B cell (primary cell): Measurements from ENCODE around the gene MYH7B. TPM values are rescaled to one million over a fixed set of nuclear protein-coding genes. Genes with fewer than 3 reads are reported as not detected.

ENCODE experiments used
- ATAC-seq: fragments of 200-7000 bp; cut with Tn5 transposase; one replicate; pipeline ENCODE4 v1.10.0; 2021; ENCODE audit warnings: low read depth, mild to moderate bottlenecking, moderate number of reproducible peaks, moderate library complexity
- CTCF ChIA-PET: fragments of 350-600 bp; sonication (Branson Sonifier 250); formaldehyde crosslinking; loops from one replicate; lab custom pipeline; 2021; ENCODE audit warnings: antibody characterized with exemption, inconsistent platforms; lab: Charles Lee
- POLR2A ChIA-PET: fragments of 350-600 bp; sonication (Branson Sonifier 250); formaldehyde crosslinking; loops from one replicate; lab custom pipeline; 2021; ENCODE audit warnings: antibody characterized with exemption; lab: Charles Lee
- DNase-seq: peaks from one replicate; pipeline ENCODE4 v3.0.0; 2013
- H2AFZ ChIP-seq: 2 replicates; pipeline ENCODE4 v1.6.1; 2012; ENCODE audit warnings: mild to moderate bottlenecking, low read depth, low read length; ENCODE audit not compliant: insufficient read depth, poor library complexity, severe bottlenecking
- H3K27ac ChIP-seq, 2 donors: 1 replicate in 1 of 2; 2 replicates in 1 of 2; pipeline ENCODE4 v1.5.1; 2012 to 2013; ENCODE audit warnings: low read length in 2 of 2, mild to moderate bottlenecking in 2 of 2, moderate library complexity in 1 of 2
- H3K27me3 ChIP-seq, 4 experiments: fragments of 200-600 bp in 1 of 4; sonication (generic) in 1 of 4; replicated peaks in 1 of 4; 1 replicate in 2 of 4; 2 replicates in 2 of 4; pipeline versions ENCODE4 v1.6.1 to v1.7.0; 2013 to 2016; ENCODE audit warnings: low read length in 3 of 4, mild to moderate bottlenecking in 2 of 4, mixed read lengths in 1 of 4, moderate library complexity in 1 of 4; ENCODE audit not compliant: insufficient read depth in 4 of 4, control insufficient read depth in 3 of 4; ENCODE audit errors: control extremely low read depth in 1 of 4
- H3K36me3 ChIP-seq, 2 experiments: replicated peaks in 1 of 2; 1 replicate in 1 of 2; 2 replicates in 1 of 2; pipeline versions ENCODE4 v1.6.1 to v1.7.1; 2013; ENCODE audit warnings: low read length in 1 of 2; ENCODE audit not compliant: insufficient read depth in 2 of 2, control insufficient read depth in 1 of 2; ENCODE audit errors: control extremely low read depth in 1 of 2, extremely low read depth in 1 of 2
- H3K4me1 ChIP-seq, 2 donors: fragments of 200-600 bp in 1 of 2; sonication (generic) in 1 of 2; 1 replicate in 1 of 2; 2 replicates in 1 of 2; pipeline versions ENCODE4 v1.5.1 to v1.6.1; 2013 to 2017; ENCODE audit warnings: low read length in 2 of 2; ENCODE audit not compliant: control insufficient read depth in 2 of 2, insufficient read depth in 2 of 2
- H3K4me2 ChIP-seq: replicated peaks from 2 replicates; pipeline ENCODE3; 2012; ENCODE audit warnings: mild to moderate bottlenecking, low read depth, low read length; ENCODE audit not compliant: poor library complexity, severe bottlenecking
- H3K4me3 ChIP-seq, 5 experiments: fragments of 200-600 bp in 1 of 5; sonication (generic) in 1 of 5; 1 replicate in 3 of 5; 2 replicates in 2 of 5; pipeline versions ENCODE4 v1.5.1 to v1.7.0; 2011 to 2016; ENCODE audit warnings: low read length in 4 of 5, mild to moderate bottlenecking in 4 of 5, low read depth in 2 of 5, control low read depth in 1 of 5, moderate library complexity in 1 of 5; ENCODE audit not compliant: insufficient read depth in 1 of 5; ENCODE audit errors: control extremely low read depth in 1 of 5, extremely low read depth in 1 of 5
- H3K79me2 ChIP-seq: fragments of 200-600 bp; sonication (generic); one replicate; pipeline ENCODE4 v1.6.0; 2016; ENCODE audit warnings: low read length; ENCODE audit not compliant: control insufficient read depth, insufficient read depth
- H3K9ac ChIP-seq: fragments of 200-600 bp; sonication (generic); 2 replicates; pipeline ENCODE4 v1.6.1; 2017; ENCODE audit warnings: mild to moderate bottlenecking, low read length, moderate library complexity
- H3K9me3 ChIP-seq, 3 donors: one replicate each; pipeline versions ENCODE4 v1.6.1 to v1.7.1; 2013; ENCODE audit warnings: low read length in 2 of 3; ENCODE audit not compliant: control insufficient read depth in 2 of 3, insufficient read depth in 1 of 3; ENCODE audit errors: control extremely low read depth in 1 of 3
- H4K20me1 ChIP-seq: 2 replicates; pipeline ENCODE4 v1.6.0; 2012; ENCODE audit warnings: mild to moderate bottlenecking, low read length; ENCODE audit not compliant: insufficient read depth, control insufficient read depth, poor library complexity, severe bottlenecking
- H3K27ac Mint-ChIP-seq: one replicate; pipeline ENCODE4 v1.8.0; 2021; ENCODE audit warnings: mixed read lengths
- H3K27me3 Mint-ChIP-seq: one replicate; pipeline ENCODE4 v1.8.0; 2021; ENCODE audit warnings: mixed read lengths
- H3K4me1 Mint-ChIP-seq: one replicate; pipeline ENCODE4 v1.8.0; 2021; ENCODE audit warnings: mixed read lengths
- H3K4me3 Mint-ChIP-seq: one replicate; pipeline ENCODE4 v1.8.0; 2021; ENCODE audit warnings: mixed read lengths
- H3K9me3 Mint-ChIP-seq: one replicate; pipeline ENCODE4 v1.8.0; 2022; ENCODE audit warnings: mixed read lengths; ENCODE audit not compliant: insufficient read depth
- EZH2 ChIP-seq: IDR thresholded peaks from 2 replicates; pipeline ENCODE4 v1.6.1; 2012; ENCODE audit warnings: borderline replicate concordance, low read depth, mild to moderate bottlenecking, moderate library complexity, low read length; ENCODE audit not compliant: insufficient read depth, poor library complexity, severe bottlenecking
- WGBS: methylation state at CpG from one replicate; pipeline ENCODE4 v1.1.5; 2013; ENCODE audit warnings: missing lambda C conversion rate; ENCODE audit not compliant: insufficient coverage; 5-methylcytosine and 5-hydroxymethylcytosine counted together
- intact Hi-C: fragments of 100-400 bp; cut with micrococcal nuclease; formaldehyde crosslinking; loops from one replicate; pipeline ENCODE4 v1.10.0; 2022
- polyA plus RNA-seq: library from polyadenylated mRNA; depleted of rRNA; stranded (reverse); fragments of >200 nt; gene quantifications from 2 replicates; pipeline ENCODE4 v1.2.3, GENCODE V29; 2012
- total RNA-seq, 2 donors: library from RNA; stranded (reverse); fragments of 120-200 nt in 1 of 2; gene quantifications; 1 replicate in 1 of 2; 2 replicates in 1 of 2; pipeline versions ENCODE4 v1.2.3 to v1.2.4, GENCODE V29; 2013 to 2022
- TF ChIP-seq, protein P1 (sequence below): fragments of 200-600 bp; IDR thresholded peaks from one replicate; pipeline ENCODE4 v1.8.0; 2022; ENCODE audit warnings: antibody characterized with exemption, mild to moderate bottlenecking

The MYH7B gene
- total and polyA plus RNA-seq, 2 donors (not counting 1 experiment from before 2014, with no cell fraction given) = 0.79 to 1.2 TPM

DNA sequence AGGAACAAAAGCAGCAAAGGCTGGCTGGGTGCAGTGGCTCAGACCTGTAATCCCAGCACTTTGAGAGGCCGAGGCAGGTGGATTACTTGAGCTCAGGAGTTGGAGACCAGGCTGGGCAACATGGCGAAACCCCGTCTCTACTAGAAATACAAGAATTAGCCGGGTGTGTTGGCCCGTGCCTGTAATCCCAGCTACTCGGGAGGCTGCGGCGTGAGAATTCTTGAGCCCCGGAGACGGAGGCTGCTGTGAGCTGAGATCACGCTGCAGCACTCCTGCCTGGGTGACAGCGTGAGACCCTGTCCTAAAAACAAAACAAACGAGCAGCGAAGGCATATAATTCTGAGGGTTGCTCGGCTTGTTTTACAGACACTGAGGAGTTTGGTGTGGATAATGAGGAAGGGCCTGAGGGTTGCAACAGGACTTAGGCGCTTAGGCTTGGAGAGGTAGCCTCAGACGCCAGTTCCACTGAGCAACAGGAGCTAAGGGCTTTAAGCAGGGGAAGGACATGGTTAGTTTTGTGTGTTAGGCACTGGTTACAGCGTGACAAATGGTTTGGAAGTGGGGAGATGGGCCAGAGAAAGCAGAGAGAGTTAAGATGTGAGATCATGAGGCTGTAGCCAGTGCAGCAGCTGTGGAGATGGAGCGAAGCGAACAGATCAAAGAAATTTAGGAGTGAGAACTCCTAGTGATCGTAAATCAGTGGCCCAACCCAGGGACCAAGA is 1.2 kb downstream of the MYH7B start:
- DNase-seq = no peak
- no peaks in the 10 kb centered on the region for H4K20me1 ChIP-seq
- no peak overlapping the region for H3K4me2 ChIP-seq
- ChIA-PET POLR2A (interaction anchor here (0.6 to 0.7 kb wide), 2 partner anchors 83 to 138 kb away, joined by 3 to 12 read pairs; no protein-coding TSS in a partner anchor), CTCF (interaction anchor here (1.0 to 2.1 kb wide), 3 partner anchors 16 to 82 kb away, joined by 3 to 8 read pairs (median 4); partner anchors contain the start of gene ACSS2)
- intact Hi-C loops = no loop called here
- no peaks in the 10 kb centered on the region for H3K27me3 Mint-ChIP-seq
- peaks cover 5 to 16% of the 10 kb centered on the region in 2 donors for H3K4me1 ChIP-seq
- 98% methylated on average over 19 of the region's 21 CpGs for WGBS
- no peak overlapping the region for H3K9ac ChIP-seq
- TF ChIP-seq, protein P1, sequence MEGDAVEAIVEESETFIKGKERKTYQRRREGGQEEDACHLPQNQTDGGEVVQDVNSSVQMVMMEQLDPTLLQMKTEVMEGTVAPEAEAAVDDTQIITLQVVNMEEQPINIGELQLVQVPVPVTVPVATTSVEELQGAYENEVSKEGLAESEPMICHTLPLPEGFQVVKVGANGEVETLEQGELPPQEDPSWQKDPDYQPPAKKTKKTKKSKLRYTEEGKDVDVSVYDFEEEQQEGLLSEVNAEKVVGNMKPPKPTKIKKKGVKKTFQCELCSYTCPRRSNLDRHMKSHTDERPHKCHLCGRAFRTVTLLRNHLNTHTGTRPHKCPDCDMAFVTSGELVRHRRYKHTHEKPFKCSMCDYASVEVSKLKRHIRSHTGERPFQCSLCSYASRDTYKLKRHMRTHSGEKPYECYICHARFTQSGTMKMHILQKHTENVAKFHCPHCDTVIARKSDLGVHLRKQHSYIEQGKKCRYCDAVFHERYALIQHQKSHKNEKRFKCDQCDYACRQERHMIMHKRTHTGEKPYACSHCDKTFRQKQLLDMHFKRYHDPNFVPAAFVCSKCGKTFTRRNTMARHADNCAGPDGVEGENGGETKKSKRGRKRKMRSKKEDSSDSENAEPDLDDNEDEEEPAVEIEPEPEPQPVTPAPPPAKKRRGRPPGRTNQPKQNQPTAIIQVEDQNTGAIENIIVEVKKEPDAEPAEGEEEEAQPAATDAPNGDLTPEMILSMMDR = no peak
- no peak for TF ChIP-seq EZH2
- H3K27ac Mint-ChIP-seq = no peak overlapping the region
- H3K27ac ChIP-seq = no peak overlapping the region
- peak overlapping the region; percentile 97 for H3K4me3 Mint-ChIP-seq
- H3K79me2 ChIP-seq = no peaks in the 10 kb centered on the region
- no peak overlapping the region for H3K4me3 ChIP-seq
- no peak for ATAC-seq
- H3K4me1 Mint-ChIP-seq = peaks cover 22% of the 10 kb centered on the region
- H3K36me3 ChIP-seq = no peaks in the 10 kb centered on the region
- H2AFZ ChIP-seq = peak overlapping the region; percentile 96
- H3K27me3 ChIP-seq = no peaks in the 10 kb centered on the region
- H3K9me3 Mint-ChIP-seq = no peaks in the 10 kb centered on the region
- no peaks in the 10 kb centered on the region for H3K9me3 ChIP-seq

- Histone ChIP-seq H3K9ac (no peak overlapping the region), H3K27ac (no peak overlapping the region), H2AFZ (no peak overlapping the region), H3K4me1 (no peaks in the 10 kb centered on the region), H3K79me2 (no peaks in the 10 kb centered on the region), H3K4me2 (no peak overlapping the region), H3K36me3 (no peaks in the 10 kb centered on the region), H3K9me3 (no peaks in the 10 kb centered on the region), H3K27me3 (no peaks in the 10 kb centered on the region), H3K4me3 (no peak overlapping the region), H4K20me1 (no peaks in the 10 kb centered on the region)
- intact Hi-C loops = no loop called here
- TF ChIP-seq EZH2 = no peak
- TF ChIP-seq, protein P1 = no peak
- CTCF ChIA-PET = no interaction called here
- 100% methylated on average over 1 of the region's 5 CpGs for WGBS
- ATAC-seq (no peak), DNase-seq (no peak)
- H3K27ac Mint-ChIP-seq = no peak overlapping the region
- no peaks in the 10 kb centered on the region for H3K9me3 Mint-ChIP-seq
- H3K4me1 Mint-ChIP-seq = peaks cover 1% of the 10 kb centered on the region
- POLR2A ChIA-PET = no interaction called here
- peaks cover 5% of the 10 kb centered on the region for H3K27me3 Mint-ChIP-seq
- no peak overlapping the region for H3K4me3 Mint-ChIP-seq
Observed at GRCh38 chr20:34964486-34964885, 8.8 kb downstream of the MYH7B start.
